ENCODE measurements around the gene POLRMT. TPM values are rescaled to one million over a fixed set of nuclear protein-coding genes. Genes with fewer than 3 reads are reported as not detected.

POLRMT gene
- total RNA-seq, 2 donors from 2014 or later = 55.0 to 104 TPM

DNA sequence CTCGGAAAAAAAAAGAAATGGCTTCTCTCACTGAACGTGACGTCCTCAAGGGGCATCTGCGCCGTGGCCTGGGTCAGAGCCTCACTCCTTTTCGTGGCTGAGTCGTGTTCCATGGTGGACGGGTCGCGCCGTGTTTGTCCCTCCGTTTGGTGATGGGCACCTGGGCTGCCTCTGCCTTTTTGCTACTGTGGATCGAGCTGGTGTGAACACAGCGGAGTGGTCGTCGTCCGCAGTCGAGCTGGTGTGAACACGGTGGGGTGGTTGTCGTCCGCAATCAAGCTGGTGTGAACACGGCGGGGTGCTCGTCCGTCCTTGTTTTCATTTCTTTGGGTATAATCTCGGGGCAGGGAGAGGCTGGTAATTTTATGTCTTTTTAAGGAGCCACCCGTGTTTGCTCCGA, 32.0 kb downstream of the POLRMT start:
- H3K4me3 Mint-ChIP-seq = no peak overlapping the region
- no peaks in the 10 kb centered on the region for H3K9me3 Mint-ChIP-seq
- no peaks in the 10 kb centered on the region for H3K36me3 Mint-ChIP-seq
- no peak for ATAC-seq
- H3K27ac Mint-ChIP-seq = no peak overlapping the region
- H3K4me1 Mint-ChIP-seq (ENCODE audit: low read depth in 2 of 2) = peaks cover 0 to 4% of the 10 kb centered on the region in 2 donors
- no peak for DNase-seq (ENCODE audit: low spot score)
- no peaks in the 10 kb centered on the region for H3K27me3 Mint-ChIP-seq

DNA sequence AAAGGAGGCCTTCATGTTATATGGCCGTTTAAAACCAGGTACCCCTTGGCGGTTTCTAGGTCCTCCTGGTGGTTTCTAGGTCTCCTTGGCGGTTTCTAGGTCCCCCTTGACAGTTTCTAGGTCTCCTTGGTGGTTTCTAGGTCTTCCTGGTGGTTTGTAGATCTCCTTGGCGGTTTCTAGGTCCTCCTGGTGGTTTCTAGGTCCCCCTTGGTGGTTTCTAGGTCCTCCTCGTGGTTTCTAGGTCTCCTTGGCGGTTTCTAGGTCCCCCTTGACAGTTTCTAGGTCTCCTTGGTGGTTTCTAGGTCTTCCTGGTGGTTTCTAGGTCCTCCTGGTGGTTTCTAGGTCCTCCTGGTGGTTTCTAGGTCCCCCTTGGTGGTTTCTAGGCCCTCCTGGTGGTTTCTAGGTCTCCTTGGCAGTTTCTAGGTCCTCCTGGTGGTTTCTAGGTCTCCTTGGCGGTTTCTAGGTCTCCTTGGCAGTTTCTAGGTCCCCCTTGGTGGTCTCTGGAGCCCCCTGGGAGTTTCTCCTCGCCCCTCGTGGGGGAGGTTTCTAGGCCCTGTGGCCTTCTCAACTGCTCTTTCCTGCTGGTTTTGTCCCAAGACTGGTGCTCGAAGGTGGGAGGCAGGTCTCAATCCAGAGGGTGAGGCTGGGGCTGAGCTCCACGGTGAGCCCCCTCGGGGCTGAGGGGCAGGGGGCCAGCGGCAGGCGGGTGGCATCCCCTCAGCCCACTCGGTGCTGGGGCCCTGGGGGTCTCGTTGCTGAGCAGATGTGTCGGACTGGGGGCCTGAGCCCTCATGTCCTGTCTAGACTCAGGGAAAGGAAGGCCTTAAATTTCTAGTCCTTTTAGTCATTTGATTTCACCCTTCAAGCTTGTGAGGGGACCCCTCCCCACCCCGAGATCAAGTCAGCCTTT, 35.7 kb downstream of the POLRMT start:
- Mint-ChIP-seq H3K27me3 (no peaks in the 10 kb centered on the region), H3K36me3 (no peaks in the 10 kb centered on the region), H3K4me3 (no peak overlapping the region), H3K27ac (no peak overlapping the region), H3K4me1 (ENCODE audit: low read depth in 2 of 2) (peaks cover 0 to 4% of the 10 kb centered on the region in 2 donors), H3K9me3 (no peaks in the 10 kb centered on the region)
- ATAC-seq = no peak
- DNase-seq (ENCODE audit: low spot score) = no peak

DNA sequence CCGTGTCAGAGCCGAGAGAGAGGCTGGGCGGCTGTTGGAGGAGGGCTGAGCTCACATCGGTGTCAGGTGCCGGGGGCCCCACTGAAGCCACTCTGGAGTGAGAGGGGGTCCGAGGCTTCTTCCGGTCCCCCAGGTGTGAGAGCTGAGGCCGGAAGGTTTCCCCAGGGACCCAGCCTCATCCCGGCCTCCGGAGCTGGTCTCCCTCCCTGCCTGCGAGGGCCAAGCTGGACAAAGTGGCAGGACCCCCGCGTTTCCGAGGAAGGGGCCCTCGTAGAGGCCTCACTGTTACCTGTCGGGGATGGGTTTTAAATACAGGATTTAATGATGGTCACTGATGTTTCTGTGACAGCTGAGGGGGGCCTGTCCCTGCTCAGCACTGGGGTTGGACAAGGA, 37.1 kb downstream of the POLRMT start:
- no peak for ATAC-seq
- no peak for DNase-seq (ENCODE audit: low spot score)
- Mint-ChIP-seq H3K36me3 (no peaks in the 10 kb centered on the region), H3K4me3 (no peak overlapping the region), H3K27me3 (peaks cover 0 to 1% of the 10 kb centered on the region in 2 donors), H3K27ac (no peak overlapping the region), H3K4me1 (ENCODE audit: low read depth in 2 of 2) (no peaks in the 10 kb centered on the region), H3K9me3 (no peaks in the 10 kb centered on the region)

DNA sequence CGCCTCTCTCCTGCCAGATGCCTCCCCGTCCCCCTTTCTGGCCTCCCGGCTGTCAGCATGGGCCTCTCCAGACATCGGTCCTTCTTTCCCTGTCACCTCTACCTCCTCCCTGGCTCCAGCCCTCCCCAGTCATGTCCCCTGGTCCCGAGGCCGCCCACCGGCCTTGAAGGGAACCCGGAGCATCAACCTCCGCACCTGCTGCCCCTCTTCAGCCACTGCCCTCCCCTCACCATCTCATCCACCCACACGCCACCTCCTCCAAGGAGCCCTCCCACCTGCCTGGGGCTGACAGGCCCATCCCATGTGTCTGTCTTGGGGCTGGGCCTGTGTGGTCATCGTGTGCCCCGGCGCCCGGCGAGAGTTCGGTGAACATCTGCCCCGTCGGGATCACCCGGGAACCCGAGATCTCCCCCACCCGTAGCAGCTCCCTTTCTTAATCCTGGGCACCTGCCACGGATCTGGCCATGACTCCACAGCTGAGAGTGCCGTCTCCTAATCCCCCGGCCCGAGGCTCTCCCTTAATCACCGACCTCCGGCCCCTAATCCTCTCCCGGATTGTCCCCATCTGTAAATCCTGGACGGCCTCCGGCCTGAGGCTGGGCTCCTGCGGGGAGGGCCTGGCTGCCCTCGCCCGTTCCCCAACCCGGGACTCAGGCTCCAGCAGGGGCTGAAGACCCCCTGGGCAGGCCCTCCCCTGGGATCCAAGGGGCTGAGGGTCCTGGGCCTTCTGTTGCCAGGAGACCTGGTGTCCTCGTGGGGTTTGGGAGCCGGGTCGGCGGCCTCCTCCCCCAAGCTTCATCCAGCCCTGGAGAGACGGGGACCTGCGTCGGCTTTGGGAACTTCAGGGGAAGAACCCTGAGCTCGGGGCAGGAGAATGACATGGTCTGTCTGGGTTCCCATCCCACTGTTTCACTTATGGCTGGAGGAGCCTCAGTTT, 37.7 kb downstream of the POLRMT start:
- ATAC-seq (no peak), DNase-seq (ENCODE audit: low spot score) (no peak)
- H3K4me3 Mint-ChIP-seq = no peak overlapping the region
- H3K36me3 Mint-ChIP-seq = no peaks in the 10 kb centered on the region
- H3K27me3 Mint-ChIP-seq = peaks cover 0 to 3% of the 10 kb centered on the region in 2 donors
- H3K27ac Mint-ChIP-seq = no peak overlapping the region
- no peaks in the 10 kb centered on the region for H3K9me3 Mint-ChIP-seq
- H3K4me1 Mint-ChIP-seq (ENCODE audit: low read depth in 2 of 2) = no peaks in the 10 kb centered on the region

DNA sequence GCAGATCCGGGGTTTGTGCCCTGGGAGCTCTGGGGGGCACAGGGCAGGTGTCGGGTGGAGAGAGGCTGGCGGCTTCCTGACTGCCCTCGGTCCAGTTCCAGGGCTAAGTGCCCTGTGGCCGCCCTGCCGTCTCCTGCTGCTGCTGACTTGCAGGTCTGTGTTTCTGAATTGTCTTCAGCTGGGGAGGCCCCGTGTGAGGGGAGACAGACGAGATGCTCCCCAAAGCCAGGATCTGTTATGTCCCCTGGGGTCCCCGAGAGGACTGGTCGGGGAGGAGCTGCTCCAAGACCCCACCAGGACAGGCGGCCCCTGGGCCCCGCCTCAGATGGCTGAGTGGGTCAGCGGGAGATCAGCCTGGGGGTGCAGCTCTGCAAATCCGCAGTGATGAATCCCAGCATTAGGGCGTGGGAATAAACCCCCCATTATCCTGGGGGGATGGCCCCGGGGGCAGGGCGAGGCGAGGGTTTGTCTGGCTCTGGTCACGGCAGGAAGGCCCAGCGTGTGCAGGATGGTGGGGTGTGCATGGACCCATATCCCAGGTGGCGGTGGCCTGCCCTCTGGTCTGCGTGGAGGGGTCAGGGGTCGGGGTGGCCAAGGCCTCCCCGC, 39.0 kb downstream of the POLRMT start:
- Mint-ChIP-seq H3K27me3 (peaks cover 0 to 3% of the 10 kb centered on the region in 2 donors), H3K9me3 (no peaks in the 10 kb centered on the region), H3K4me1 (ENCODE audit: low read depth in 2 of 2) (no peaks in the 10 kb centered on the region), H3K36me3 (no peaks in the 10 kb centered on the region), H3K4me3 (no peak overlapping the region), H3K27ac (no peak overlapping the region)
- no peak for DNase-seq (ENCODE audit: low spot score)
- no peak for ATAC-seq

DNA sequence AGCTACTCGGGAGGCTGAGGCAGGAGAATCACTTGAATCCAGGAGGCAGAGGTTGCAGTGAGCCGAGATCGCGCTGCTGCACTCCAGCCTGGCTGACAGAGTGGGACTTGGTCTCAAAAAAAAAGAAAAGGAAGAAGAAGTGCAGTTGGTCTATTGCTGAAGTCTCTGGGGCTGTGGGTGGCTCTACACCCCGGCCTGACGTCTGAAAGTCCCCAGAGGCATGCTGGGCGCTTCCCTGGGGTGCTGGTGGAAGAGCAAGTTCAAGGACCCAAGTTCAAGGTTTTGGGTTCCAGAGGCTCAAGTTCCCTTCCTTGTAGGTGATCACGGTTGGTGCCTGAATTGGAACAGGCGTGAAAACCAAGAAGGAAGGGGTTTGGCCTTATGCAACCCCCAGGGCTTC, 39.8 kb downstream of the POLRMT start:
- Mint-ChIP-seq H3K27ac (no peak overlapping the region), H3K4me3 (no peak overlapping the region), H3K9me3 (no peaks in the 10 kb centered on the region), H3K36me3 (no peaks in the 10 kb centered on the region), H3K27me3 (peaks cover 0 to 3% of the 10 kb centered on the region in 2 donors), H3K4me1 (ENCODE audit: low read depth in 2 of 2) (no peaks in the 10 kb centered on the region)
- no peak for DNase-seq (ENCODE audit: low spot score)
- ATAC-seq = no peak

DNA sequence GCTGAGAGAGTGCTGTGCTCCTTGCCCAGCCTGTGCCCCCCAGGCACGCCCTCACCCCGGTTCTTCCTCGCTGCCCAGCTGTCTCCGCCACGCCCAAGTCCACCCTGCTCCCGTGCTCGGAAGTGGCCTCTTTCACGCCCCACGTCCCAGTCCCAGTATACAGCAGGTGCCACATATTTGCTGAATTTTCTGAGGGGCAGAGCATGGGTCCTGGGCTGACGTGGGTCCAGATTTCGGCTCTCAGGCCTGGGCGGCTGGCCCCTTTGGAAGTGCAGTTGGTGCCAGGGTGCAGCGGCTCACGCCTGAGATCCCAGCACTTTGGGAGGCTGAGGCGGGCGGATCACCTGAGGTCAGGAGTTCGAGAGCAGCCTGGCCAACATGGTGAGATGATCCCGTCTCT, 40.3 kb downstream of the POLRMT start:
- H3K4me1 Mint-ChIP-seq (ENCODE audit: low read depth in 2 of 2) = no peaks in the 10 kb centered on the region
- no peaks in the 10 kb centered on the region for H3K36me3 Mint-ChIP-seq
- no peak overlapping the region for H3K27ac Mint-ChIP-seq
- DNase-seq (ENCODE audit: low spot score) = no peak
- no peak overlapping the region for H3K4me3 Mint-ChIP-seq
- H3K9me3 Mint-ChIP-seq = no peaks in the 10 kb centered on the region
- ATAC-seq = no peak
- H3K27me3 Mint-ChIP-seq = peaks cover 0 to 3% of the 10 kb centered on the region in 2 donors

DNA sequence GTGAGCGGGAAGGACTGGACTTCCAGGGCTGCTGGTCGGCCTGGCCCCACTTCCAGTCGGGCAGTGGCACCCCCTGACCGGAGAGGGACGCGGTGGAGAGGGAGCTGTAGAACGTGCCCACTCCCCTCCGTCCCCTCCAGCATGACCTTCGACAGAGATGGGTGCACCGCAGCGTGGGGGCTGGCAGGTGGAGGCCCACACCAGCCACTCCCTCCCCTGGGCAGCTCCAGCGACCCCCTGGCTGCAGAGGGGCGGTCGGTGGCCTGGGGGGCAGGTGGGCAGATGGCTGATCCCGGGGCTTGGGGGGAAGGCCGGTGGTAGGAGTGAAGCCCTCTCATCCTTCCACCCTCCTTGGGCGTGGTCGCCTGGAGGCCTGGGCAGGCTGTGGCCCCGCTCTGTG, 41.2 kb downstream of the POLRMT start:
- no peak for ATAC-seq

DNA sequence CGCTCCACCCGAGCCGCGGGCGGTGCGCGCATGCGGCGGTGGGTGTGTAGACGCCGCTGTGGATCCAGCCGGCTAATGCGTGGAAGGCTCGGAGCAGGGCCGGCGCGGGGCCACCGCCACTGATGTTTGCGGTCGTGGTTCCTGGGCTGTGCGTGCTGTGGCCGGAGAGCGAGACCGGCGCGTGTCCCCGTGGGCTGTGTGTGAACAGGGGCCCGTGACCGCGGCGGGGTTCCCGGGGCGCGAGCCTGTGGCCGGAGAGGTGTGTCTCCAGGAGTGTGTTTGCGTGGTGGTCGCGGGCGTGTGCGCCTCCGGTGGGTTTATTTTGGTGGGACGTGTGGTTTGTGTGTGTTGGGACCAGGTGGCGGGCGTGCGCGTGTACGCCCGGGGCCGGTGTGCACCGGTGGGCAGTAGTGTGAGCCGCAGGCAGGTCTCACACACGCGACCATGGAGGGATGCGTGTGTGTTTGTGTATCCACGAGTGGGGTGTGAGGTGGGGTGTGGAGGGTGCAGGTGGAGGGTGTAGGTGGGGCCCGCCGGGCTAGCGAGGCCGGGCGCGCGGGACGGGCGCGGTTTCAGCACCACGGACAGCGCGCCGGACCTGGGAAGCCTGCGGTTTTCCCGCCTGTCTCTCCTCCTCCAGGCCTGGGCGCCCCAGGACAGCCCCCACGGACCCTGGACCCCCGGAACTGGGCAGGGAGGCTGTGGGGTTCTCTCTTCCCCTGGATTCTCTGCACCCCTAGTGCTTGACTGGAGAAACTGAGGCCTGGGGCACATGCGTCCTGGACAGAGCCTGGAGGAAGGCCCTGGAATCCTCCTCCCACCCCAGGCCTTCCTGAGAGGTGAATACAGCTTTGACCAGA, 42.0 kb downstream of the POLRMT start:
- Mint-ChIP-seq H3K27me3 (peaks cover 0 to 3% of the 10 kb centered on the region in 2 donors), H3K9me3 (no peaks in the 10 kb centered on the region), H3K36me3 (no peaks in the 10 kb centered on the region), H3K27ac (no peak overlapping the region), H3K4me1 (ENCODE audit: low read depth in 2 of 2) (no peaks in the 10 kb centered on the region), H3K4me3 (no peak overlapping the region)
- ATAC-seq (no peak), DNase-seq (ENCODE audit: low spot score) (no peak)

More for the DNA sequence above, 41.2 kb downstream of the POLRMT start:
- no peaks in the 10 kb centered on the region for H3K36me3 Mint-ChIP-seq
- H3K27ac Mint-ChIP-seq = no peak overlapping the region
- peaks cover 0 to 3% of the 10 kb centered on the region in 2 donors for H3K27me3 Mint-ChIP-seq
- DNase-seq (ENCODE audit: low spot score) = no peak
- no peak overlapping the region for H3K4me3 Mint-ChIP-seq
- no peaks in the 10 kb centered on the region for H3K4me1 Mint-ChIP-seq (ENCODE audit: low read depth in 2 of 2)
- H3K9me3 Mint-ChIP-seq = no peaks in the 10 kb centered on the region

DNA sequence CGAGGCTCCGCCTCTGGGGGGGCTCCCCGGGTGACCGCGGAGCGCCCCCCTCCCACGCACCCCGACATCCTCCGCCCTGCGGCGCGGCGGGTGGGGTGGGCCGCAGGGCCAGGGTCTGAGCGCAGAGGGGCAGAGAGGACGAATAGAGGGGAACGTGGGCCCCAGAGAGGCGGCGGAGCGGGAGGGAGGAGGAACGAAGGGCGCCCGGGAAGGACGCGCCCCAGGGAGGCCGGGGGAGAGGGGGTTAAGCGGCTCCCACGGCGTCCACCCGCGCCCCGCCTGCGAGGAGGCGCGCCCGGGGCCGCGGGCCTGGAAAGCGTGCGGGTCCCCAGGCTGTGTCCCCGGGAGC, 42.6 kb downstream of the POLRMT start:
- Mint-ChIP-seq H3K27ac (no peak overlapping the region), H3K27me3 (peaks cover 0 to 3% of the 10 kb centered on the region in 2 donors), H3K36me3 (no peaks in the 10 kb centered on the region), H3K4me1 (ENCODE audit: low read depth in 2 of 2) (no peaks in the 10 kb centered on the region), H3K9me3 (no peaks in the 10 kb centered on the region), H3K4me3 (no peak overlapping the region)
- no peak for ATAC-seq
- no peak for DNase-seq (ENCODE audit: low spot score)

DNA sequence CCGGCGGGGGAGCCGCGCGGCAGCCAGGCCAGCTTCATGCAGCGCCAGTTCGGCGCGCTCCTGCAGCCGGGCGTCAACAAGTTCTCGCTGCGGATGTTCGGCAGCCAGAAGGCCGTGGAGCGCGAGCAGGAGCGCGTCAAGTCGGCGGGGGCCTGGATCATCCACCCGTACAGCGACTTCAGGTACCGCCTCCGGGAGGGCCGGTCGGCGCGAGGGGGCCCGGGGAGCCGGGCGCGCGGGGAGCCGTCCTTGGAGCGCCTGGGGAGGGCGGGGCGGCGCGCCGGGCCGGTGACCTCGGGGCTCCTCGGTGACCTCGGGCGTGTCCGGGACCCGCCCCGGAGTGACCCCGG, 43.0 kb downstream of the POLRMT start:
- ATAC-seq = peak; percentile 10 to 40
- Mint-ChIP-seq H3K9me3 (no peaks in the 10 kb centered on the region), H3K27me3 (peaks cover 0 to 3% of the 10 kb centered on the region in 2 donors), H3K36me3 (no peaks in the 10 kb centered on the region), H3K27ac (no peak overlapping the region), H3K4me3 (no peak overlapping the region), H3K4me1 (ENCODE audit: low read depth in 2 of 2) (no peaks in the 10 kb centered on the region)
- no peak for DNase-seq (ENCODE audit: low spot score)

DNA sequence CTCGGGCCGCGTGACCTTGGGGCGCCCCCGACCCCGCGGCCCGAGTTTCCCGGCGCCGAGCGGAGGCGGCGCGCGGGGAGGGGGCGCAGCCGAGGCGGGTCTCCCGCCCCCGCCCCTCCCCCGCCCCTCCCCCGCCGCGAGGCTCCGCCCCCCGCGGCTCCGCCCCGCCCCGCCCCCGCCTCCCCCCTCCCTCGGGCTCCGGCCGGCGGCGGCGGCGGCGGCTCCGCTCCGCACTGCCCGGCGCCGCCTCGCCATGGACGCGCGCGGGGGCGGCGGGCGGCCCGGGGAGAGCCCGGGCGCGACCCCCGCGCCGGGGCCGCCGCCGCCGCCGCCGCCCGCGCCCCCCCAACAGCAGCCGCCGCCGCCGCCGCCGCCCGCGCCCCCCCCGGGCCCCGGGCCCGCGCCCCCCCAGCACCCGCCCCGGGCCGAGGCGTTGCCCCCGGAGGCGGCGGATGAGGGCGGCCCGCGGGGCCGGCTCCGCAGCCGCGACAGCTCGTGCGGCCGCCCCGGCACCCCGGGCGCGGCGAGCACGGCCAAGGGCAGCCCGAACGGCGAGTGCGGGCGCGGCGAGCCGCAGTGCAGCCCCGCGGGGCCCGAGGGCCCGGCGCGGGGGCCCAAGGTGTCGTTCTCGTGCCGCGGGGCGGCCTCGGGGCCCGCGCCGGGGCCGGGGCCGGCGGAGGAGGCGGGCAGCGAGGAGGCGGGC, 43.5 kb downstream of the POLRMT start, which contains the start of gene HCN2:
HCN2 (plus strand) TSS at position 189 of the 703 bp plus-strand sequence; CDS start at position 254, 65 bp downstream.
- H3K4me3 Mint-ChIP-seq = peak within 1 kb of the TSS; percentile 15
- H3K27ac Mint-ChIP-seq = no peak within 1 kb of the TSS
- no peaks in the 10 kb centered on the region for H3K36me3 Mint-ChIP-seq
- DNase-seq (ENCODE audit: low spot score) = no peak
- H3K4me1 Mint-ChIP-seq (ENCODE audit: low read depth in 2 of 2) = no peaks in the 10 kb centered on the region
- ATAC-seq = peak in 1 of 2 donors; percentile 53
- H3K27me3 Mint-ChIP-seq = peaks cover 0 to 3% of the 10 kb centered on the region in 2 donors
- no peaks in the 10 kb centered on the region for H3K9me3 Mint-ChIP-seq
